ENCODE measurements around the gene ADGRE3.

GRCh38 chr19:14655726-14656125 lies 18.9 kb downstream of the ADGRE3 start:
- TF ChIP-seq GLIS2 (tag by site-specific recombination; IDR thresholded peaks at IDR 0.05) (no peak), ZBTB17 (tag by site-specific recombination; IDR thresholded peaks at IDR 0.05) (no peak)
